OCI-LY1 (cell line): Measurements from ENCODE around the gene IGF1R.

Experiments
- EZH2 ChIP-seq: fragments of 200-600 bp; sonication (generic), shearing (Covaris generic); IDR thresholded peaks from 2 replicates; pipeline ENCODE4 v1.8.0; 2017; ENCODE audit warnings: borderline replicate concordance, mixed run types, mild to moderate bottlenecking, antibody characterized with exemption, low read length, moderate library complexity, mixed read lengths
- TF ChIP-seq, protein P1 (sequence below): fragments of 200-600 bp; sonication (generic), shearing (Covaris generic); IDR thresholded peaks from 2 replicates; pipeline ENCODE4 v1.5.1; 2017; ENCODE audit warnings: mild to moderate bottlenecking, antibody characterized with exemption, low read length, moderate library complexity, mixed read lengths

DNA sequence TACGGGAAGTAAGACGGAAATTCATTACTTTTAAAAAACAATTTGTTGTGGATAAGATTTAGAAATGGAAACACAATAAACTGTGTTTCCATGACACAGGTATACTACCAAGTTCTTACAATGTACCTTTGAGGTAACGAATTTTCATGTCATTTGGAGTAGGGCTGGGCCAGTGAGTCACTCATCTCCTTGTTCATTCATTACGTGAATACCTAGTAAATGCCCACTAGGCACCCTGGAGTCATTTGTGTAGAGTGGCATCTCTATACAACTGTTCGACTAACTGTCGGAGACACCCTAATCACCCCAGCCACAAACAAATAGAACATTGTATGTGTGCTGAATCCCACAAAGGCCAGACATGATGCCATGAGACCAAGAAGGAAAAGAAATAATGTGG is 94.8 kb downstream of the IGF1R start:
- TF ChIP-seq, protein P1, sequence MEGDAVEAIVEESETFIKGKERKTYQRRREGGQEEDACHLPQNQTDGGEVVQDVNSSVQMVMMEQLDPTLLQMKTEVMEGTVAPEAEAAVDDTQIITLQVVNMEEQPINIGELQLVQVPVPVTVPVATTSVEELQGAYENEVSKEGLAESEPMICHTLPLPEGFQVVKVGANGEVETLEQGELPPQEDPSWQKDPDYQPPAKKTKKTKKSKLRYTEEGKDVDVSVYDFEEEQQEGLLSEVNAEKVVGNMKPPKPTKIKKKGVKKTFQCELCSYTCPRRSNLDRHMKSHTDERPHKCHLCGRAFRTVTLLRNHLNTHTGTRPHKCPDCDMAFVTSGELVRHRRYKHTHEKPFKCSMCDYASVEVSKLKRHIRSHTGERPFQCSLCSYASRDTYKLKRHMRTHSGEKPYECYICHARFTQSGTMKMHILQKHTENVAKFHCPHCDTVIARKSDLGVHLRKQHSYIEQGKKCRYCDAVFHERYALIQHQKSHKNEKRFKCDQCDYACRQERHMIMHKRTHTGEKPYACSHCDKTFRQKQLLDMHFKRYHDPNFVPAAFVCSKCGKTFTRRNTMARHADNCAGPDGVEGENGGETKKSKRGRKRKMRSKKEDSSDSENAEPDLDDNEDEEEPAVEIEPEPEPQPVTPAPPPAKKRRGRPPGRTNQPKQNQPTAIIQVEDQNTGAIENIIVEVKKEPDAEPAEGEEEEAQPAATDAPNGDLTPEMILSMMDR, result no peak
- no peak for TF ChIP-seq EZH2
